GM21423 (cell line): ENCODE measurements around the gene SLC12A3.
"Not testable (repeated sequence)": the region's sequence is repeated elsewhere in the genome, so short reads cannot be mapped to it uniquely, and the experiment has no call there.

Experiments used
- ATAC-seq: cut with Tn5 transposase; IDR thresholded peaks from one replicate; pipeline ENCODE4 v1.9.1; 2021; ENCODE audit warnings: mild to moderate bottlenecking, moderate library complexity; ENCODE audit not compliant: unreplicated experiment

The SLC12A3 gene

DNA sequence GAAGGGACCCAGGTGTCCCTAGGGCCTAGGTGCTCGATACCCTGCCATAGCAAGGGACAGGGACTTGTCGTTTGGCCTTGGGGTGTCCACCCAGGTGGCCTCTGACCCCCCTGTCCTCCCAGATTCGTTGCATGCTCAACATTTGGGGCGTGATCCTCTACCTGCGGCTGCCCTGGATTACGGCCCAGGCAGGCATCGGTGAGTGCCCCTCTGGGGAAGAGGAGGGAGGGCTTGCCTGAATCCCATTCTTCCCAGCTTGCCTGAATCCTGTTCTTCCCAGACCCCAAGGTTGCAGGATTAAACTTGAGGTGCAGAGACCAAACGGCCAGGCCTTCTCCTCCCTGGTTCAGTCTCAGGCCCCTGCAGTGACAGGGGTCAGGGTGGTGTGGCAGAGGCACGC lies 3.2 kb downstream of the SLC12A3 start:
- ATAC-seq: no peak

DNA sequence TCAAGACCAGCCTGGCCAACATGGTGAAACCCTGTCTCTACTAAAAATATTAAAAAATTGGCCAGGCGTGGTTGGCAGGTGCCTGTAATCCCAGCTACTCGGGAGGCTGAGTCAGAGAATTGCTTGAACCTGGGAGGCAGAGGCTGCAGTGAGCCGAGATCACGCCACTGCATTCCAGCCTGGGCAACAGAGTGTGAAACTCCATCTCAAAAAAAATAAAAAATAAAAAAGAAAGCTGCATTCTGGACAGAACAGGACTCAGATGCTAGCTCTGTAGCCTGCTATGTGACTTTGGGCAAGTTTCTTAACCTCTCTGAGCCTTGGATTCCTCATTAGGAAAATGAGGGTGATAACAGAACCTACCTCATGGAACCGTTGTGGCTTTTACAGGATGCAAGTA lies 3.8 kb downstream of the SLC12A3 start:
- ATAC-seq: not testable (repeated sequence)

DNA sequence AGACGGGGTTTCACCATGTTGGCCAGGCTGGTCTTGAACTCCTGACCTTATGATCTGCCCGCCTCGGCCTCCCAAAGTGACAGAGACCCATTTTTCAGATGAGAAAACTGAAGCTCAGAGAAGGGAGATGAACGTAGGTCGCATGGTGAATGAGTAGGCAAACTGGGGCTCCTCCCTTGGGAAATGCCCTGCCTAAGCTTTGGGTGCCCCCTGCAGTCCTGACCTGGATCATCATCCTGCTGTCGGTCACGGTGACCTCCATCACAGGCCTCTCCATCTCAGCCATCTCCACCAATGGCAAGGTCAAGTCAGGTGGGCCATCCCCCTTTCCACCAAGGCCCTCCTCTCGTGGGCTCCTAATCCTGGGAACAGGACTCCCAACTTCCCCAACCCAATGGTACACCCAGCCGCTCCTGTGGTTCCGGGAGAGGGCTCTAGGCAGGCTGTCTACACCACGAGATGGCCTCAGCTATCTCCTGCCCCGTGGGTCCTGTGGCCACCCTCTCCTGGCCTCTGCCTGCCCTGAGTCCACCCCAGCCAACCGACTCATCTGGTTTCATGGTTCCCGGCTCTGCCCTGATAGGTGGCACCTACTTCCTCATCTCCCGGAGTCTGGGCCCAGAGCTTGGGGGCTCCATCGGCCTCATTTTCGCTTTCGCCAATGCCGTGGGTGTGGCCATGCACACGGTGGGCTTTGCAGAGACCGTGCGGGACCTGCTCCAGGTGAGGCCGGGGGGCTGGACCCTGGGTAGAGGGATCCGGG lies 4.7 kb downstream of the SLC12A3 start:
- ATAC-seq: no peak

DNA sequence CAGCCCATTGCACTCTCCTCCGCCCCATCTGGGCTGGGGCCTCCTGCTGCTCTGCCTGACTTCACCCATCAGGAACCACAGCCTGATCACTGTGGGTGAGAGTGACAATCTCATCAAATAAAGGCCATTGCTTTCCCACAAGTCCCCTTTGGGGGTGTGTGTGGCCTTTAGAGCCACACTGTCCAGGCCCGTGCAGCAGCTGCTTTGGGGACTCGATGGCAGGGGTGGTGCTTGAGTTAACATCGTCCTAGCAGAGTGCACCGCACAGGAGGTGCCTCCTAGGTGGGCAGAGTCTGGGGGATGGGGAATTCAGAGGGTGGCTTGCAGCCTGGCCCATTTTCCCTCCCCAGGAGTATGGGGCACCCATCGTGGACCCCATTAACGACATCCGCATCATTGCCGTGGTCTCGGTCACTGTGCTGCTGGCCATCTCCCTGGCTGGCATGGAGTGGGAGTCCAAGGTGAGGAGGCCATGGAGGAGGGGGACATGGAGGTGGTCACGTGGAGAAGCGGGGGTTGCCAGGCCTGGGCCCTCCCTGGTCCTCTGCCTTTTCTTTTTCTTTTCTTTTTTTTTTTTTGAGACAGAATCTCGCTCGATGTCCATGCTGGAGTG lies 5.4 kb downstream of the SLC12A3 start:
- no peak for ATAC-seq

DNA sequence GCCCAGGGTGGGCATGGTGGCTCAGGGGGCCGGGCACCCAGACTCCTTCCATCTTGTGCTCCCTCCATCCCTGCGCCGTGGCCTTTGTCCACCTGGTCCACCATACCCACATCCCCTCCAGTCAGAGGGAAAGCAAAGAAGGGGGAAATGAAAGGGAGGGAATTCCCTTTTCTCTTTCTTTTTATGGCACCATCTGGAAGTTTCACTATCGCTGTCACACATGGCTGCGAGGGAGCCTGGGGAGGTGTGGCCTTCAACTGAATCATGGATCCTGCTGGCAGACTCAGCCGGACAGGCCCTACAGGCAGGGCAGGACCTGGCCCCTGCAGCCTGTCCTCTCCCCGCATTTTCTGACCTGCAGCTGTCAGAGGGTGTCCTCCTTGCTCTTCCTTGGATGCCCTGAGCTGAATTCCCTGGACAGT lies 6.2 kb downstream of the SLC12A3 start:
- ATAC-seq: peak; percentile 58

- no peak for ATAC-seq
Measured at GRCh38 chr16:56872863-56873391, 7.9 kb downstream of the SLC12A3 start.

DNA sequence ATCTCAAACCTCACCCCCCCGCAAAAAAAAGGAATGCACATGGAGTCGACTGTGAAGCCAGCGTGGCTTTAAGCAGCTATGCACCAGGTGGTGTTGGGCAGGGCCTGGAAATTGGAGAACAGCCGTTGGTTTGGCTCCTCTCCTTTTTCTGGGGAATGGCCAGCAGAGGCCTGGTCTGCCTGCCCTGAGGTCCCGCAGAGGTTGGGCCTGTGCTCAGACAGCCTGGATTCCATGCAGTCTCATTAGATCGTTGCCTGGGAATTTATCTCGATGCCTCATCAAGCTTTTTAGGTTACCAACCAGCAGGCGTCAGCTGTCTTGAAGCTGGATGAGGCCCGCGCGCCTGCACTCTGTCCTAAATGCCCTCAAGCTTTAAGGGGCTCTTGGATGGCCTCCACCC lies 9.8 kb downstream of the SLC12A3 start:
- ATAC-seq: no peak

GRCh38 chr16:56876048-56876447 lies 11.0 kb downstream of the SLC12A3 start:
- ATAC-seq: no peak

DNA sequence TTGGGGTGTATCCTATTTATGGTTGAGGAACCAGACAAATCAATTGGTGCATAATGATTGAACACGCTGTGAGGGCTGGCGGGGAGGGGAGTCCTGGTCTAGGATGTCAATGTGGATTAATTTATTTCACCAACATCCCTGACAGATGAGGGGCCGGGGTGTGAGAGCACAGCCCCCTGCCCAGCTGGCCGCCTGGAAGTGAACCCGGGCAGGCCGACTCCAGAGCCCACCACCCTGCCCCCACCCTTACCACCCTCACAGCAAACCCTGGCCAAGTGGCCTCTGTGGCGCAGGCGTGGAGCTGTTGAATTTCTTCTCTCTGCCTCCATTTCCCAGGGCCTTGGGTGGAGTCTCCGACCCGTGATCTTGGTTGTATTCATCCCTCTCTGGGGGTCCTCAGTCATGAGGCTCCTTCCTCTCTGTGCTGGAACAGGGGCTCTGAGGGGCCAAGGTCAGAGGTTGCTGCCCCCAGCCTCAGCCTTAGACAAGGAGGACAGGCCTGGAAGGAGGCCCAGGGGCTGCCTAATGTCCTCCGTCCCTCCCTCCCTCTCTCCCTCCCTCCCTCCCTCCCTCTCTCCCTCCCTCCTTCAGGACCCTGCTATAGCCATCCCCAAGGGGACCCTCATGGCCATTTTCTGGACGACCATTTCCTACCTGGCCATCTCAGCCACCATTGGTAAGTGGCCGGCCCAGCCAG lies 12.6 kb downstream of the SLC12A3 start:
- ATAC-seq: no peak

DNA sequence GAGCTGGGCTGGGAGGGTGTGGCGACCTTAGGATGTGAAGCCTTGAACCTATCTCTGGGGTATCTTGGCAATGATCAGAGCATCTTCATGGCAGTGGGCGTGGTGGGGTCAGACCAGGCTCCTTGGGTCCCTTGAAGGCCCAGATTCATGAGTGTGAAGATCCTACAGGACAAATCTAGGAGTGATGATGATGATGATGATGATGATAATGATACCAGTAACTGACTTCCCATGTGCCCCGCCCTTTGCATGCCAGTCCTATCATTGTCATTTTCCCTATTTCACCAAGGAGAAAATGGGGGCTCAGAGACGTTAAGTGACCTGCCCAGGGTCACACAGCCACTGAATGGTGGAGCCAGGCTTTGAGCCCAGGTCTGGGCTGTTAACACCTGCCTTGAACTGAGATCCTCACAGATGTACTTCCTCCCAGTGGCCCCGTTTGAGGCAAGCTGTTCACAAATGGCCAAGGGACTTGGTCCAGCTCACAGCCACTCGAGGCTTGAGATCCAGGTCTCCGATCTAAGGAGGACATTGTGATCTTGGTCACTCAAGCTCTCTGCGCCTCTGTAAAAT lies 13.4 kb downstream of the SLC12A3 start:
- ATAC-seq: no peak

DNA sequence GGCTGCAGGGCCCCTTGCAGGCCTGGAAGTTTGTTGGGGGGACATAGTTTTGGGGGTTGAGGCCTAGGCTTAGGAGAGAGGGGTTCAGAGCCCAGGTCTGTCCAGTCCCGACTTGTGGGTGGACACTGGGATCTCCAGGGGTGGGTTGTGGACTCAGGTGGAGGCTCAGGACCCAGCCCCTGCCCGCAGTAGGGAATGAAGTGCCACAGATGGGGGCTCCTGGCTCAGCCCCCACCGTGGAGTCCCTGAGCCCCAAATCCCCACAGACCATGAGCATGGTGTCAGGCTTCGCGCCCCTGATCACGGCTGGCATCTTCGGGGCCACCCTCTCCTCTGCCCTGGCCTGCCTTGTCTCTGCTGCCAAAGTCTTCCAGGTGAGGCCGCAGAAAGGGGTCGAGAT lies 14.3 kb downstream of the SLC12A3 start:
- no peak for ATAC-seq

- ATAC-seq: no peak
Measured at GRCh38 chr16:56880176-56880575, 15.2 kb downstream of the SLC12A3 start.

DNA sequence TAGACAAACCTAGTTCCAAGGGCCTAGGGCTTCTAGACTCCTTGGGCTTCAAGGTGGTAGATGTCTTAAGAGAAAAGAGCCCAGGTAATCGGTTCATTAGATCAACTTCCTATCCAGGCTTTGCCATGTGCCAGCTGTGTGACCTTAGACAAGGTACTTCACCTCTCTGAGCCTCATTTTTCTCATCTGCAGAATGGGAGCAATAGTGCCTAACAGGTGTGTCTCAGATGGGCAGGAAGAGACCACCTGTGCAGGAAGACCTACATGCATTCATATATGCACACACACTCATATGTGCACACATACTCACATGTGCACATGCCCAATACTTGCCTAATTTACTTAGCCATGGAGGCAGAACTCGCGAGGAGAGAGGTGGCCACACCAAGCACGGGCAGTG lies 15.7 kb downstream of the SLC12A3 start:
- no peak for ATAC-seq

GRCh38 chr16:56882077-56882800 lies 17.2 kb downstream of the SLC12A3 start:
- no peak for ATAC-seq

GRCh38 chr16:56883586-56883985 lies 18.6 kb downstream of the SLC12A3 start:
- ATAC-seq: no peak

DNA sequence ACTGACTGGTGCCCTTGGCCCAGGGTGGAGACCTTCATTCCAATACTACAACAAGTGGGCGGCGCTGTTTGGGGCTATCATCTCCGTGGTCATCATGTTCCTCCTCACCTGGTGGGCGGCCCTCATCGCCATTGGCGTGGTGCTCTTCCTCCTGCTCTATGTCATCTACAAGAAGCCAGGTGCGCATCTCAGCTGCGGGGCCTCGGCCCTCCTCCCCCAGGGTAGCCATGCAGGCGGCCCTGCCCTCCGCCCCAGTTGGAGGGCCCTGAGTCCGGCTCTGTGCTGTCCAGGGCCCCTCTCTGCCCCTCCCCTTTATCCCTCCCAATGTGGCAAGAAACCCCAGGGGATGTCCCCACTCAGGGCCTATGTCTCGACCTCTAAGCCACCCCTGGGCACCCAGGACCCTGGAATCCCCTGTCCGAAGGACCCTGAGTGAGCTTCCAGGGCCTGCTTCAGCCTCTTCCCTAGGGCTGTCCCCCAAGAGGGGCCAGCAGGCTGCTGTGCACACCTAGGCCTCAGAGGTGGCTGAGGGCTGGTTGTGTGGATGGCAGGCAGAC lies 19.1 kb downstream of the SLC12A3 start:
- ATAC-seq: no peak

DNA sequence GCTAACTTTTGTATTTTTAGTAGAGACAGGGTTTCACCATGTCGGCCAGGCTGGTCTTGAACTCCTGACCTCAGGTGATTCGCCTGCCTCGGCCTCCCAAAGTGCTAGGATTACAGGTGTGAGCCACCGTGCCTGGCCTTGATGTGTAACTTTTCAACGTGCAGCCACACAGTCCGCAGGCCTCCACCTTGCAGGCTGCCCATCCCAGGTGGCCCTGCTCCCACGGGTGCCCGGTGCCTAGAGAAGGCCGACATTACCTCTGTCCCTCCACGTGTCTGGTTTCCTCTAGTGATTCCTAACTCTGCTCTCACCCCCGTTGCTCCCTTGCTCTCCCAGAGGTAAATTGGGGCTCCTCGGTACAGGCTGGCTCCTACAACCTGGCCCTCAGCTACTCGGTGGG lies 19.9 kb downstream of the SLC12A3 start:
- ATAC-seq: not testable (repeated sequence)

DNA sequence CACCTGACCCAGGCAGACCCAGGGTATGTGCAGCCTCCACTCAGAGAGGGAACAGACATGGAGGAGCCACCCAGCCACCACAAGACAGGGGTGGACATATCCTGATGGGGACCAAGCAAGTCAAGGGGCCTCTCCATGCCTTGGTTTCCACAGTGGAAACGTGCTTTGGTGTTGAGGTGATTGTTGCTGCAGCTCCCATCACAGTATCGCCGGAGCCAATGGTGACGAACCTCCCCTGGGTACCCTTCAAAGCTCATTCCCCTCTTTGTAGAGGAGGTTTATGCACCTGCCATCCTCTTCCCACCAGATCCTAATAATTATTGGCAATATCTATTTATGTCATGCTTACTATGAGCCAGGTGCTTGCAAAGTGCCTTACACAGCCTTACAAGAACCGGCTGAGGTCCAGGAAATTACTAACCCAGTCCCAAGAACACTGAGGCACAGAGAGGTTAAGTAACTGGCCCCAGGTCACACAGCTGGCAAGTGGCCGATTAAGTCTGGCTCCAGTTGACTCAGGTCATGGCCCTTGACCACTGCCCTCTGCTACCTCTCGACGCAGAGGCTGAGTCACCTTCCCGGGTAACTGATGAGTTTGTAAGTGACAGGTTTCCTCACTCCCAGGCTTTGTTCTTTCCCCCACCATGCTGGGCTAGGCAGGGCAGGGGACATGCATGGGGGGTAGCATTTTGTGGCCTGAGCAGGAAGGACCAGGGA lies 20.6 kb downstream of the SLC12A3 start:
- no peak for ATAC-seq

GRCh38 chr16:56886296-56886695 lies 21.3 kb downstream of the SLC12A3 start:
- no peak for ATAC-seq

GRCh38 chr16:56886826-56887225 lies 21.8 kb downstream of the SLC12A3 start:
- ATAC-seq: no peak
